ENCODE measurements around the gene RNF126. TPM values are rescaled to one million over a fixed set of nuclear protein-coding genes. Genes with fewer than 3 reads are reported as not detected.

Gene RNF126
- total and polyA plus RNA-seq, 8 donors = 21.1 to 240 (median 35.0) TPM

DNA sequence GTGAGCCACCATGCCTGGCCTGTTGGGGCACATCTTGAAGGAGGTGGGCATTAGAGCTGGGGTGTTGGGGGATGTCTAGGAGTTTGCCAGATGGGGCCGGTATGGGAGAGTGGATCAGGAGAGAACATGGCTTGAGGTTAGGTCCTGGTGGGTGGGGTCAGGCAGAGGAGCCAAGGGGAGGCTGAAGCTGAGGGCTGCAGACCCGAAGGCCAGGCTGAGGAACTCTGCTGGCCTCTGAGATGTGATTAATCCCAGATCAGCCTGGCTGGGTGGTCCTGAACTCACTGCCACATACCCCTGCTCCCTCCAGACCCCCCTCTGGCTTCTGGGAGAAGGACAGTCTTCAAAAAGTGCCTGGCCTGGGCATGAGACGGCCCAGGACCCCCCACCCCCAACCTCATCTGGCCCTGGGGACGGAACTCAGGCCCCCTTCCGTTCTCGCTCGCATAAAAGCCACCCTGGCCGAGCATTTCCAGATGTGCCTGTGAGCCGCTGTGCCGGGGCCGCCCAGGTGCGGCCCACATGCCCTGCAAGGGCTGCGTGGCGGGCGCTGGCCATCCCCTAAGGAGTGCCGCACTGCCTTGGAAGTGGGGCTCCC is 15.9 kb upstream of the RNF126 start:
- peak overlapping the region; percentile 88 to 98 (median 91) for H3K27ac ChIP-seq
- peaks cover 31 to 54% (median 48%) of the 10 kb centered on the region in 4 donors for H3K4me1 ChIP-seq
- peaks cover 0 to 39% (median 11%) of the 10 kb centered on the region in 3 donors for H3K27me3 ChIP-seq
- peaks cover 0 to 9% (median 1%) of the 10 kb centered on the region in 4 donors for H3K36me3 ChIP-seq
- H3K9me3 ChIP-seq = no peaks in the 10 kb centered on the region
- H3K4me3 ChIP-seq = peak overlapping the region in 3 of 4 donors; percentile 59 to 94 (median 72)
- 89 to 96% (median 91%) methylated on average over 8 to 16 of the region's 16 CpGs for WGBS, 5 donors
- no peak for TF ChIP-seq POLR2A (IDR thresholded peaks at IDR 0.05)
- TF ChIP-seq, protein P1, sequence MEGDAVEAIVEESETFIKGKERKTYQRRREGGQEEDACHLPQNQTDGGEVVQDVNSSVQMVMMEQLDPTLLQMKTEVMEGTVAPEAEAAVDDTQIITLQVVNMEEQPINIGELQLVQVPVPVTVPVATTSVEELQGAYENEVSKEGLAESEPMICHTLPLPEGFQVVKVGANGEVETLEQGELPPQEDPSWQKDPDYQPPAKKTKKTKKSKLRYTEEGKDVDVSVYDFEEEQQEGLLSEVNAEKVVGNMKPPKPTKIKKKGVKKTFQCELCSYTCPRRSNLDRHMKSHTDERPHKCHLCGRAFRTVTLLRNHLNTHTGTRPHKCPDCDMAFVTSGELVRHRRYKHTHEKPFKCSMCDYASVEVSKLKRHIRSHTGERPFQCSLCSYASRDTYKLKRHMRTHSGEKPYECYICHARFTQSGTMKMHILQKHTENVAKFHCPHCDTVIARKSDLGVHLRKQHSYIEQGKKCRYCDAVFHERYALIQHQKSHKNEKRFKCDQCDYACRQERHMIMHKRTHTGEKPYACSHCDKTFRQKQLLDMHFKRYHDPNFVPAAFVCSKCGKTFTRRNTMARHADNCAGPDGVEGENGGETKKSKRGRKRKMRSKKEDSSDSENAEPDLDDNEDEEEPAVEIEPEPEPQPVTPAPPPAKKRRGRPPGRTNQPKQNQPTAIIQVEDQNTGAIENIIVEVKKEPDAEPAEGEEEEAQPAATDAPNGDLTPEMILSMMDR (IDR thresholded peaks at IDR 0.05) = no peak
- TF ChIP-seq EP300 (IDR thresholded peaks at IDR 0.05) = no peak
- TF ChIP-seq POLR2AphosphoS5 (IDR thresholded peaks at IDR 0.05) = no peak
- DNase-seq = no peak
- intact Hi-C loops (cut with DNase I; ENCODE audit: low total_unique reads) = no loop called here

DNA sequence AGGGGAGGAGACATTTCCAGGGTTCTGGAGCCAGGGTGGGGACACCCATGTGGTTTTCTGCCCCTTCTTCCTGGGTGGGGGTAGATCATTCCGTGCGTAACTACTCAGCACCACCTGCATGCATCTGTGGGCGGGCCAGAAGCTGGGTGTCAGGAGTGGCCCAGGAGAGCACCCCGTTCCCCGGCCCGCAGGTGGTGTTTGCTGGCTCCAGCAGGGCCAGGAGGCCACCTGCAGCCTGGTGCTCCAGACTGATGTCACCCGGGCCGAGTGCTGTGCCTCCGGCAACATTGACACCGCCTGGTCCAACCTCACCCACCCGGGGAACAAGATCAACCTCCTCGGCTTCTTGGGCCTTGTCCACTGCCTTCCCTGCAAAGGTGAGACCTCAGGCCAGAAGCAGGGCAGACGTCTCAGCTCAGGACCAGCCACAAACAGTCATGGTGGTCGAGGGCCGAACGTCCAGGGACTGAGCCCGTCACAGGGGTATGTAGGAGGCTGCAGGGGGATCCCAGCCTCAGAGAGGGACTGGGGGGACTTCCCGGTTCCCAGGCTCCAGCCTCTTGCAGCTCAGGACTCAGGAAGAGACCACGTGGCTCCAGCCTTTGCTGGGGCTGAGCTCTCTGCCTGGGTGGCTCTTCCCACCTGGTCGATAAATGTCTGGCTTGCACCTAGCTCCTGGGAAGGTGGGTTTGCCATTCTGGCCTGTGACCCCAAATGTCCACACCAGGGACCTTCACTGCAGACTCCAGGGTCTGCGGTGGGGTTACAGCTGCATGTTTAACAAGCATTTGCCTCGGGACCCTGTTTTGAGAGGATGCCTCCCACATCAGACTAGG is 14.8 kb upstream of the RNF126 start:
- WGBS, 5 donors = 36 to 49% (median 40%) methylated on average over 8 to 22 of the region's 22 CpGs
- peaks cover 0 to 9% (median 1%) of the 10 kb centered on the region in 4 donors for H3K36me3 ChIP-seq
- TF ChIP-seq, protein P1 (IDR thresholded peaks at IDR 0.05) = no peak
- no peak for TF ChIP-seq POLR2A (IDR thresholded peaks at IDR 0.05)
- peaks cover 31 to 54% (median 48%) of the 10 kb centered on the region in 4 donors for H3K4me1 ChIP-seq
- peaks cover 0 to 42% (median 11%) of the 10 kb centered on the region in 3 donors for H3K27me3 ChIP-seq
- intact Hi-C loops (cut with DNase I; ENCODE audit: low total_unique reads) = no loop called here
- no peaks in the 10 kb centered on the region for H3K9me3 ChIP-seq
- peak overlapping the region; percentile 55 to 98 (median 85) for H3K27ac ChIP-seq
- peak in 1 of 2 donors; percentile 46 for DNase-seq
- peak overlapping the region; percentile 48 to 59 (median 54) for H3K4me3 ChIP-seq

DNA sequence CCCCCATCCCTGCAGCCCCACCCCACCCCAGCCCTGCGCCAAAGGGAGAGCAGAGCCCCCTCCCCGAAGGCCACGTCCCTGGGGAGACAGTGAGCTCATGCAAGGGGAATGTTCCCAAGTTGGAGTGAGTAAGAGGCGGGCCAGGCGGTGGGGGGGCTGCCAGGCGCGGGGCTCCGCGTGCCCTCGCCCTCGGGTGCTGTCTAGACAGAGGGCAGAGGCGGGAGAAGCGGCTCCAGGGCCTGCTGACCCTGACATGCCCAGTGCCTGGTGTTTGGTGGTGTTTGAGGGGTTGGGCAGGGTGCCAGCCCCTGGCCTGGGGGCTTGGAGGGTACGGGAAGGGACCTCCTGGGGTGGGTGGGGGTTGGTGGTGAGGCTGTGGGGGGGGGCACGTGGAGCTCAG is 14.2 kb upstream of the RNF126 start:
- Histone ChIP-seq H3K27ac (peak overlapping the region; percentile 55 to 98 (median 85)), H3K4me3 (peak overlapping the region; percentile 48 to 59 (median 54)), H3K4me1 (peaks cover 31 to 54% (median 48%) of the 10 kb centered on the region in 4 donors), H3K27me3 (peaks cover 0 to 42% (median 11%) of the 10 kb centered on the region in 3 donors), H3K9me3 (no peaks in the 10 kb centered on the region), H3K36me3 (peaks cover 0 to 9% (median 1%) of the 10 kb centered on the region in 4 donors)
- TF ChIP-seq EP300 (IDR thresholded peaks at IDR 0.05) (no peak), POLR2A (IDR thresholded peaks at IDR 0.05) (no peak), POLR2AphosphoS5 (IDR thresholded peaks at IDR 0.05) (peak; percentile 24 to 53 (median 24))
- TF ChIP-seq, protein P1 (IDR thresholded peaks at IDR 0.05) = no peak
- WGBS, 5 donors = 1 to 10% (median 7%) methylated on average over 8 to 15 of the region's 15 CpGs
- DNase-seq = peak; percentile 43 to 87
- intact Hi-C loops (cut with DNase I; ENCODE audit: low total_unique reads) = no loop called here

DNA sequence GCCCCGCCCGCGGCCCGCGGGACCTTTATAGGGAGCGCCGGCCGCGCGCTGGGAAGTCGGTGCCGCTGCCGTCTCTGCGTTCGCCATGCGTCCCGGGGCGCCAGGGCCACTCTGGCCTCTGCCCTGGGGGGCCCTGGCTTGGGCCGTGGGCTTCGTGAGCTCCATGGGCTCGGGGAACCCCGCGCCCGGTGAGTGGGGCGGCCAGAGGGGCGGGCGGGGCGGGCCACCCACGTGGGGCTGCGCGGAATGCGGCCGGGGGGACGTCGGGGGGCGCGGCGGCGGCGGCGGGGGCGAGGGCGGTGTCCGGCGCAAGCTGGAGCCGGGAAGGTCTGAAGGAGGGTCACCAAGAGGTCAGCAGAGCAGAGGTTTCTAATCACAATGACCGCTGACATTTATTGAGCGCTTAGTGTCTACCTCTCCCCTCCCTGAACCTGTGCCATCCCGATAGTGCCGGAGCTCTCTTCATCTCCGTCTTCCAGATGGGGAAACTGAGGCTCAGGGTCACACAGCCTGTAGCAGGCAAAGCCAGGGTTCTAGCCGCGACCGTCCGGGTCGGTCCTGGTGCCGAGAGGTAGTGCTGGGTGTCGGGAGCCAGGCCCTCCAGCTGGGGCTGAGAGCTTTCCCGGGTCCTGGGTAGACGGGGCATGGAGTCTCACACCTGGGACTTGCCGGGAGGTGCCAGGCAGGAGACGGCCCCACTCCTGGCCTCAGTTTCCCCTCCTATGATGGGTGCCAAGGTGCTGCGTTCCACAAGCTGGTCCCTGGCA is 13.5 kb upstream of the RNF126 start, which contains the start of gene FSTL3:
Gene FSTL3, plus strand, starts transcription at position 54 of the 767 bp plus-strand sequence. Its CDS starts 32 bp downstream, at position 86.
- Histone ChIP-seq H3K9me3 (no peaks in the 10 kb centered on the region), H3K36me3 (peaks cover 0 to 5% (median 0%) of the 10 kb centered on the region in 4 donors), H3K27me3 (peaks cover 0 to 42% (median 11%) of the 10 kb centered on the region in 3 donors), H3K4me3 (peak within 1 kb of the TSS; percentile 48 to 59 (median 54)), H3K4me1 (peaks cover 31 to 53% (median 48%) of the 10 kb centered on the region in 4 donors), H3K27ac (peak within 1 kb of the TSS; percentile 57 to 98 (median 85))
- peak in 1 of 2 donors; percentile 73 for DNase-seq
- intact Hi-C loops (cut with DNase I; ENCODE audit: low total_unique reads) = no loop called here
- 0 to 6% (median 4%) methylated on average over 16 to 63 of the region's 63 CpGs for WGBS, 5 donors
- peak; percentile 37 to 64 (median 49) for TF ChIP-seq POLR2AphosphoS5 (IDR thresholded peaks at IDR 0.05)
- no peak for TF ChIP-seq EP300 (IDR thresholded peaks at IDR 0.05)
- no peak for TF ChIP-seq POLR2A (IDR thresholded peaks at IDR 0.05)
- TF ChIP-seq, protein P1 (IDR thresholded peaks at IDR 0.05) = no peak
